Glomerular visceral epithelial cell (primary cell): ENCODE data around the gene APOL2.
"Not testable (repeated sequence)": the region's sequence is repeated elsewhere in the genome, so short reads cannot be mapped to it uniquely, and the experiment has no call there.

Experiments used
- DNase-seq: peaks from one replicate; pipeline ENCODE4 v3.0.0-alpha.2; 2016; ENCODE audit errors: extremely low spot score

APOL2 gene

DNA sequence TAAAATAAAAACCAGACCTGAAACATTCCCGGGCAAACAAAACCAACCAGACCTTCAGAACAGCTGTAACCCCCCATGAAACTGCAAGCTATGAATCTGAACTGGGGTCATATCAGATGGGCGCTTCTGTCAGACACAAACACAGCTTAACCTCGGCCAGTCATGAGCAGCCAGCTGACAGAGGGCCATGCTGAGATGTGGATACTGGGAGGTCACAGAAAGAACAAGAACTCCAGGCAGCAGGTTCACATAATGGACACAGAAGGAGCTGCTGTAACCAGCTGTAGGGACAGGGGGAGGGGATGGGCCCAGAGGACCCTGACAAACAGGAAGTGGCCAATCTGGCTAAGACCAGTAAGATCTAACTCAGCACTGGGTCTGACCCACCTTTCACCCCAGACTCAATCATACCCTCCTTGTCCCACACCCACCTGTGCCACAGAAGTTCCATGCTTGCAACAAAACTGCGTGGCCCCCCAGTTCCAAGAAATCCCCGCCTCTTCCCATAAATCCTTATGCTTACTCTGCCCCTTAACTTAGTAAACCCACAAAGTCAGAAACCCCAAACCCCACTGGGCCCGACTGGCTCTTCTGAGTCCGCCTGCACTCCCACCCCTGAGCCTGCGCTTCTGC lies 41.7 kb downstream of the APOL2 start:
- DNase-seq: no peak

DNA sequence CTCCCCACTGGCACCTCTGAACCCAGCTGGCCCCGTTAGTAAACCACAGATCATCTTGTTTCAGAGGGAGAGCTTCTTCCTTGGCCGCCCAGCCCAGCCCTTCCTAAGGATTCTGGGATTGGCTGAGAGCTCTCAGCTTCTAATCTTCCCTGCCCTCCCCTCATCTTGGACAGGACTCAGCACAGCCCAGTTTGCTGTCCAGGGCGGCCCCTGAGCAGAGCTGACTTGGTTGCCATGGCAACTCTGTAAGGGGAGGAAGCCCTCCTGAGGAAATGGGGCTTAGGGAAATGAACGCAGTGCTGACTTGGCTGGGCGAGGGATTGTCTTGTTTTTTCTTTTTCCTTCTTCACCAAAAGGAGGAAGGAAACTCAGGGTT lies 42.3 kb downstream of the APOL2 start:
- DNase-seq: no peak

DNA sequence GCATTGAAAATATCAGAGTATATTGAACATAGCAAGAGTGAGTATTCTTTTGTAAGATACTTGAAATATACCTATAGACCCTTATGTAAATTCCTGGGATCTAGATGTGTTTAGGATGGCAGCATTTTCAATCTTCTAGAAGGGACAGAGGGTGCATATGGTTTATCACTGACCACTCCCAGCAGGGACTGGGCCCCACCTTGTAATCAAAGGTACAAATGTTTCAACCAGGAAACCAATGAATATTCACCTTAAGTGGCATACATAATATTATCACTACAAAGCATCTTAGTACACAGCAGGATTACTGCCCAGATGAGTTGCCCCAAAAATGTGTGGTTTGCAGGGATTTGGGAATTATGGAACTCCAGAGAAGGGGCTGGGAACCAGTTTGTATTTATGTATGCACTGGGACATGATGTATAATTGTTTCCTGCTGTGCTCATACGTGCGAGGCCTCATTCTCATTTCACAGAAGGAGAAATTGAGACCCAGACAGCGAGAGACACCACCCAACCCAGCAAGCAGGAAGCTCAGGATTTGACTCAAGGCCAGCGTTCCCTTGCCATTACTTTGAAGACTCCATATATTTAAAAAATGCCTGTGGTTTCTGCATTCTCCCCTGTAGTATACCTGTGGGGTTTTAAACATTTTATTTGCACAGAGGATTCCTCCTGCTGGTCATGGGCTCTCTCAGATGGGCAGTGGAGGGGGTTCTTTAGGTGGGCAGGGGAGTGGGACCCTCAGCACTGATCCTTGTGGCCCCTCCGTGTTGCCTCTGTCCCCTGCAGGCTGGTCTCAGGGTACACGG lies 42.9 kb downstream of the APOL2 start:
- DNase-seq: no peak

DNA sequence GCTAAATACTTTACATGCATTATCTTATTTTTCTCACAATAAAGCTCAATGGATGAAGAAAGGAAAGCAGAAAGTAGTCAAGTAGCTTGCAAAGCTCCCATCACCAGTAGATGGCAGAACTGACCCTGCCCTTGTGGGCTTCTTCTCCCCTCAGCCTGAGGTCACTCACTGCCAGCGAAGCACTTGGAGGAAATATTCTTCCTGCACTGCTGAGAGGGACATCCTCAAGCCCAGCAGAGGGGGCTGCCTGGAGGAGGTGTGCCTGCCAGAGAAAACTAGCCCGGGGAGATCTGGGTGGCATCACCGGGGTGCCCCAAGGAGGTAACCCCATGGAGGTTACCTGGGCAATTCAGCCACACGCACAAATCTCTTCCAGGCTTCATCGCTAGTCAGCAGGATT lies 44.4 kb downstream of the APOL2 start:
- DNase-seq: peak; percentile 65

DNA sequence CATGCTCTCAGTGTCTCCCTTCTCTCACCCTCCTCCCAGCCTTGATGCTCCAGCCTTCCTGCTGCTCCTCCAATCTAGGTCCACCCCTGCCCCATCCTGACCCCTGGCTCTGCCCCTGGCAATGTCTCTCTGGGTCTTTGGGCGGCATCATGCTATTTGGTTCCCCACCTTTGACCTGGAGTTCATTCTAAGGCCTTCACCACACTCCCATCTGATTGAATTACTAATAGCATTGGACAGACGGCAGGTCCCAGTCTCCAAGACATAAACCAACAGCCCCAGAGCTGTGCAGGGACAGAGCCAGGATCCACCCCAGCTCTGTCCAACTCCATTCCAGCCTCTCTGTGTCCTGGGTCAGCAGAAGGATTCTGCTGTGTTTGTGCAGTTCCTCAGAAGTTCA lies 44.9 kb downstream of the APOL2 start:
- DNase-seq: no peak

DNA sequence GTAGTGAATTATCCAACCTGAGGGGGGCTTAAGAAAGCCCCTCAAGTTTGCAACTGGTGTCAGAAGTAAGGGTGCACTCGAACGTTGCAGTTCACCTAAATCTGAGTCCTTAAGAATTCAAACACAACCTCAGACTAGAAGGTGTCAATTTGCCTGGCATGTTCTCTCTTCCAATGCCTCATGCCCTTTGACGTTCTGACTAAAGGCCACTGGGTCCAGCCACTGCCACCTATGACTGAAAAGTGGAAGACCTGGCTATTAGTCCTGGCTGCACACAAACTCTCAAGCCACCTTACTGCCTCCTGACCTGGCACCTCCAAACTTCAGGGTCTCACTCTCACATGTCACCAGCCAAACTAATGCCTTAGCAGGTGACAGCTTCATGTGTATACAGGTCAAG lies 45.8 kb downstream of the APOL2 start:
- no peak for DNase-seq

DNA sequence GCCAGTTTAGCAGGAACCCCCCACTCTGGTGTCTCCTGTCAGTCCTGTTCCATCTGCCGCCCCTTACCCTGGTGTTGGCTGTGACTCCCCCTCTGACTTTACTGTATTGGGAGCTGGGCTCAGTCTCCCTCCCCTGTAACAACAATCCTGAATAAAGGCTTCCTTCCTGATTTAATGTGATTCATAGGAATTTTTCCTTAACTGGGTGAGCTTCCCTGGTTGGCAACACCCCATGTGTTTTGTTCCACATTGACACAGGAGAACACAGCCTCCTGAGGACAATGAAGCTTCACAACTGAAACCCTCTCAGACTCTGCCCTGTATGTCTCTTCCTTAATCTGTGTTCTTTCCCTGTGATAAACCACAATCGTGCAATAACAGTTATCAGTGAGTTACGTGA lies 46.2 kb downstream of the APOL2 start:
- no peak for DNase-seq

DNA sequence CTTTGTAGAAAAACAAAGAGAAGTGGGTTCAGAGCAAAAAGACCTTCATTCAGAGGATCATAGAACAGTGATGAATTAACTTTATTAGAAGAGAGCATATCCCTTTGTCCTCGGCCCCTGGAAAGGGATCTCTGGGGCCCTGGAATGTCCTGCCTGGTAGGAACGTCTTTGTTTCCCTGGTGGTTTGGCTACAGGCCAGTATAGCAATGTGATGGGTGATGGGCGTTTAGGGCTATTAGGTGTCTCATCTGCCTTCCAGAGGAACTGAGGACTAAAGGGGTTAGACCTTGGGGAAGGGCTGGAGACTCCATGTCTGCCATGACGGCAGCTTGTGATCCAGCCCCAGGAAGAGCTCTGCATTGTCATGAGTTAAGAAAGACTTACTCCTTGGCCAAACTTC lies 46.8 kb downstream of the APOL2 start:
- no peak for DNase-seq

DNA sequence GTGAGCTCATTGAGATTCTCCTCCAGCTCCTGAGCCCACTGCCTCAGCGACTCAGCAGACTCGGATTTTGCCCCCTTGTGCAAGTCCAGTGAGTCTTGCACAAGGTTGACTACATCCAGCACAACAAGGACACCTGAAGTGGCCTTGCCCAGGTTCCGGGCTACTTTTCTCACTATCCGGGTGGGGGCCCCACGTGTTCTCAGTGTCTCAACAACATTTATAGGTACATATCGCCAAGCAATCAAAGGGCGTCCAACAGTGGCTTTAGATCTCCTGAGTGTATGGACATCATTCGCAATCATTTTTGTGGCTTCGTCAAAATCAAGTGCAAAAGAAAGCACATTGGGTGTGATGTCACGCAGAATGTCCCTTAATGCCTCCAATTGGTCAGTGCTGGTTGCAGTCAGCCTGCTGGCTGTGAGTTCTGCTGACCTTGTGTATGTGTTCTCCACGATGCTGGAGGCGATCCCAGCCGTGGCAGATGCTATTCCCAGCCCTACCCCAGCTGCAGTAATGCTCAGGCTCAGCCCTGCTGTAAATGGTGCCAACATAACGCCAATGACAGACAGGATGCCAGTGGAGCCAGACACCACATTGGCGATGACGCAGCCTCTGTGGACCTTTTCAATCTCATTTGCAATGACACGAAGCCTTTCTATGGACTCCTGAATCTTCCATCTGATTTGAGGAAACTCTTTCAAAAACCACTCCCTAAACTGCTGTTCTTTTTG lies 48.1 kb downstream of the APOL2 start:
- DNase-seq: no peak

DNA sequence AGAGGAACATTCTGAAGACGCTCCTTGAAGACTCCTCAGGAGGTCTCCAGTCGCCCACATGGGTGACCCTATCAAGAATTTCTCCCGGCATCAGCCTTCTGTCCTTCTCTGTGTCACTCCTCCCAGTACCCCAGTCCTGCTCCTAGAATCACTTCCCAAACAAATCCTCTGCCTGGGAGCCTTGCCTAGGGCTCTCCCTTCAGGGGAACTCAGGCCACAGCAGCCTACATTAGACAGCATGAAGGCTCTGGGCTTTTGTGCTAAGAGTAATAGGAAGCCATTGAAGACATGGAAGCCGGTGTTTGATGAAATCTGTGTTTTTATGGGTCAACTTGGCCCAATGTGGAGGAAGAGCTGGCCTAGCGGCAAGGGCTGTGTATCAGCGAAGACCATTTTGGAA lies 51.5 kb downstream of the APOL2 start:
- not testable (repeated sequence) for DNase-seq

DNA sequence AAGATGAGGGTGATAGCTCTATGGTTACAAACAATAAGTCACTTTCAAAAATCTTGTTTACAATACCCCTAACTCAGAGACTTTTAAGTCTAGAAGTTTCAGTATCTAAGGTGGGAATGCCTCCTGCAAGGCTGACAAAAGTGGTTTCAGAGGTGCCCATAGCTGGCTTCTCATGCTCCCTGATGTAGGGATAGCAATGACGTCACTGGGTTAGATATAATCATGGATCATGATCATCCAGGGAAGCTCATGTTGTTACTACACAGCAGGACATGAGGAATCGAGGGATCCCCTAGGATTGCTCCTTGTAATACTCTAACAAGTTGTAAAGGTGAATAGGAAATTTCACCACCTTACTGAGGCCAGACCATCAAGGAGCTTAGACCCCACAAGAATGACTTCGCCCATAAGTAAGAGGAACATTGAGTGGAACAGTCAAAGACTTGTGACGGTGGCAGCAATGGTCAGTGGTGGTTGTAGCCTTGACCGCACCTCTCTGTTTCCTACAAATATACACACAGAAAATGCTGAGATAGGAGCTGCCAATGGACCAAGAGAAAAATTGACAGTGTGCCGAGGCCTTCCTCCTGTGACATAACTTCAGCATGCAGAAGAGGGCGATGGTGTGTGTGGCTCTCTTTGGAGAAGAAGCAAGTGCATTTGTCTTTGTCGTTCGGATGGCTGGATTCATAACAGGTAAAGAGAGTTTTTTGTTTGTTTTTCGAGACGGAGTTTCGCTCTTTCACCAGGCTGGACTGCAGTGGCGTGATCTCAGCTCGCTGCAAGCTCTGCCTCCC lies 53.3 kb downstream of the APOL2 start:
- DNase-seq: no peak

DNA sequence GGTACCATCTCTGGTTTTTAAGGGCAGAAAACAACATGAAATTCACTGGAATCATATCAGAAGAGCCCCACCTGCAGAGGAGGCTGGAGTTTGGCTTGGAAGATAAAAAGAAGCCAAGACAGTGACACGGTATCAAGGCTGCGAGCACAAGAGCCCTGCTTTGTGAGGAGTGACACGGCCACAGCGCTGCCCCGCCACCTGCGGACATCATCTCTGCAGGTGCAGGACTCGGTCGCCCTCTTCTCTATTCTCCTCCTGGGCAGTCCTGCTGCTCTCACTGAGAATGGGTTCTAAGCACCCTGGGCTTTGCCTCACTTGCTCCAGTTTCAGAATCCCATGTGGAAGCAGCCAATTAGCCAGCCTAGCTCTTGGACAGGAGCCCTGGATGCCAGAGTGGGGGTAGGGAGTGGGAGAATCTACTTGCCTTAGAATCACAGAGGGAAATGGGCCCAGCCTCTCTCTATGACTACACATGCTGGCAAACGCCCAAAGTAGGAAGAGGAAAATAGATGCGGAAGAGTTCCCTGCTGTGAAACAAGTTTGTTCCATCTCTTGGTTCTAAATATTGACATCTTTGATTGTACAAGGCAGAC lies 54.8 kb downstream of the APOL2 start:
- DNase-seq: no peak

DNA sequence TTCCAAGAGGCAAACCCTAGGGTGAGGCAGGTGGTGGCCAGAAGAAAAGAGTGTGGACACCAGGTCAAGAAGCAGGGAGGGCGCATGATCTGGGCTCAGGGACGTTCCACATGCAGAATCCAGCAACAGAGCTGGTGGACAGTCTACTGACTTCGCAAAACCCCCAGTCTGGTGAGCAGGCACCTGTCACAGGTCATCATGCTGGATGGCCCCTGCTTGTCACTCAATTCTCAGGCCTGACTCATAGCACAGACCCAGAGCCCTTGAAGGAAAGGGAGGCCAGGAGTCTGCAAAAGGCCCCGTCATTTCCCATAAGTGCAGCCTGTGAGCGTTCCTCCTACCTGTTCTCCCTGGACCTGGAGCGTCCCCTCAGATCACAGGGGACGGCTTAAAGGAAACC lies 55.9 kb downstream of the APOL2 start:
- no peak for DNase-seq

DNA sequence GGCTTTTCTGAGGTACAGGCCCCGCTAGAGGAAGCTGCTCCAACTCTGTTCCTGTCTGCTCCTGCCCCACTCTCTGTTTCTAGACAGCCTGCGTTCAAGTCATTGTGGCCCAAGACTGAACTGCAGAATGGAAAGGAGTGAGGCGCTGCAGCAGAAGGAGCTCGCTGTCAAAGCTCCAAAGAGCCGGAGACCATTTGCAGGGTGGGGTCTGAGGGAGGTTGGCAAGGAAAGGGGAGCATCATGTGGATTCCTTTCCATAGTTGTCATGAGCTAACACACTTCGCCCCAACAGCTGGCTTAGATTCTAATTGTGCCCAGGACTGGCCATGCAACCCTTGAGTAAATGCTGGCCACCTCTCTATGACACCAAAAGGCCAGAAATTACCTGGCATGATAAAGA lies 56.5 kb downstream of the APOL2 start:
- no peak for DNase-seq

DNA sequence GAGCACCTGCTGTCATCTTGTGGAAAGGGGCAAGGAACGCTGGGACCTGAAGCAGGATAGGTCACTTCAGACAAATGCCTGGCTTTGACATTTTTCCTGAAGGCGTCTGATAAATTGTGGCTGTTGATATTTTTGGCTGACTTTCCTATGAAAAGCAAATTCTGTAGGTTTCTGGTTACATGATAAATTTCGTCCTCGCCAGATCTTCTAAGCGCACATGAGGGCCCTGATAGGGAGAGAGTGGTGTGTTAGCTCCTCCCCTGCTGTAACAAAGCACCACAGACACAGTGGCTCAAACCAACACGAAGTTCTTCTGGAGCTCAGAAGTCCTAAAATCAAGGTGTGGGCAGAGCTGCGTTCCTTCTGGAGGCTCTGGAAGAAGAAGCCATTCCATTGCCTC lies 57.3 kb downstream of the APOL2 start:
- no peak for DNase-seq

DNA sequence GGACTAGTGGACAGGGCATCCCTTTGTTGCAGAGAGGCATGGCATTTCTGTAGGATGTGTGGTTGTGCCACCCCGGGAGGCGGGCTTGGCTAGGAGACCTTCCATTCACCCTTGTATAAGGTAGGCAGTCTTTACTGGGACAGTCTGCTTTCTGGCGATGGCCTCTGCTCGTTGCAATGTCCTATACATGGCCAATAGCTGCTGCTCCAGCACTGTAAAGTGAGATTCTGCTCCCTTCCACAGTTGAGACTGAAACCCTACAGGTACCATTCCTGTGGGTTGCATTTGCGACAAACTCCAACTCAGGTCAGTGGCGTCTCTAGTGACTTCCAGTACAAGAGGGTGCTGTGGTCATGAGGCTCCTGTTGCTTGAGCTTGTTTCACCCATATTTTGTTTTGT lies 58.4 kb downstream of the APOL2 start:
- no peak for DNase-seq

DNA sequence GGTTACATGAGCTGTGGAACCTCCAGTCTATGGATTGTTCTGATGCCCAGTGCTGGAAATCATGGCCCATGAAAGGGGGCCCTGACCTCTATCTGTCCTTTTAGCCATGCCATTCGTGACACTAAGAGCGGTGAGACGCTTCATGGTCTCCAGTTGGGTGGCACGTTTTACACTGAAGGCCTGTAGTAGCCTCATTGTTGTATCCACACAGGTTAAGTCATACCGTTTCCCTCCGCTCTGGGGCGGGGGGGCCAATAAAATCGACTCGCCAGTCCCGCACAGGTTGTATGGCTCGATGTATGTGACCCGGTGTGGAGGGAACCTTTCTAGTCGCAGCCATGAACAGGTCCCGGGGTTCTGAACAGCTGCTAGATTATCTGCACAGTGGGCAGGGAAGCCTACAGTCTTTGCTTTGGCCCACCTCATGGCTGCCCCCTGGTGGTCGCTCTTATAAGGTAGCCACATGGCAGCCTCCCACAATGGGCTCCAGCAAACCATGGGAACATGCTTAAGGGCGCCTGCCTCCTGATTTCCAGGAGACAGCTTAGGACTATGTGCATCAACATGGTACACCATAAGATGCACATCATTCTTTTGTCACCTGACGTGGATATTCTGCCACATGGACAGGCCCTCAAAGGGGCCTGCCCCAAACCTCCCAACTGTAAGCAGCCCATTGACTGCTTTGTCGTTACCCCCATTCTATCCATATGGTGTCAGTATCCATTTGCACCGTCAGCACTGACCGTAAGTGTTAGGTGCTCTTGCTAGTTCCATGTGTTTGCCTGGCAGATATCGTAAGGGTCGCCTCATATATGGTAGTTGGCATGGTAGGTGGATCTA lies 59.1 kb downstream of the APOL2 start:
- peak; percentile 61 for DNase-seq

DNA sequence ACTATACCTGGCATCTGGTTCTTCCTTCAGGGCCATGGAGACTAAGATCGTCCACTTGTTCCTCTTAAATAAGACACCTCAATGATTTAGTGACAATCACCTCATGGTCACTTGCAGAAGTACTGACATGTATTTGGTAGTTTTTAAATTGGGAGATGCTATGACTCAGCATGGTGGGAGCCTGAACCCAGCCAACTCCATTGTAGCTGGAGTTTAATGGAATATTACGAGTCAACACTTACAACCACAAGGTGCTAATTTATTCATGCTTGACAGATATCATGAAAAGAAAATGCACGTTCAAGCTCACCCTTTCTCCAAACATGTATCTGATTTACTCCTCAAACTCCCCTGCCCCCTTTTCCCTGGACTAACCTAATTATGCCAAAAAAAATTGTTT lies 62.2 kb downstream of the APOL2 start:
- no peak for DNase-seq
